Measurements from ENCODE around the gene MSI1. TPM values are rescaled to one million over a fixed set of nuclear protein-coding genes. Genes with fewer than 3 reads are reported as not detected.

Gene MSI1
- total and polyA plus RNA-seq, 2 of the 13 experiments (the other 11 are each of a cell fraction or from before 2014, with no cell fraction given), result 0.09 to 0.46 TPM

DNA sequence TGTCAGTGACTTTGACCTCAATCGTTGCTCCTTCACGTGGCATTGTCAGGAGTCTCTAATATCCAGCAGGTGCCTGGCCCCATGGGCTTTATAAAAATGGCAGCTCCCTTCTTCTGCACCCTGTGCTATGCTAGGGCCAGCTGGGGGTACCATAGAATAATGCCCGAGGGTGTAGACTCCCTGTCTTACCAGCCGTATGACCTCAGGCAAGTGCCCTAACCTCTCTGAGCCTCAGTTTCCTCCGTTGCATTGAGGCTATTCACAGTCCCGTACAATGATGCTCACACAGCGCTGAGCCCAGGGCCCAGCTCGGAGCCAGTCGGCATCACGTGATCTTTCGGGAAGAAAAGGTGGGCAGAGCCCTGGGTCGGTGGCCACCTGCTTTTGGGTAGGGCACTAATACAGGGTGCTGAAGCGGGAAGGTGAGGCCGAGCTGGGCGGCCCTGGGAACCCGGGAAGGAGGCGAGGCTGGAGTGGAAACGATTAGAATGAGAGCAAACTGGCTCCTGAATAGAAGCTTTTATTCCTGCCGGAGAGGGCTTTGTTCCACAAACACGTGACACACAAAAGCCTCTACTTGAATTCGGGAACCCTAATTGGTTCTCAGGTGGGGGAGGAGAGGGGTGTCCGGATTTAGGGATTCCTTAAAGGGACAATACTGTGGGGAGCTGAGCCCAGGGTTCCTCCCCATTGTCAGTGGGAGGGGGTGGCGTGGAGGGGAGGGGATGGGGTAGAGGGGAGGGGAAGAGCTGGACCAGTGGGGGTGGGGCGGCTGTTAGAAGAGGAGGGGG, 19.9 kb upstream of the MSI1 start:
- ATAC-seq, result no peak; the same call in 2 of the 3 replicates
- in situ Hi-C loops (cut with HindIII; ENCODE audit: extremely low pct_ligation_motif_present, low pct_unique_long_range_greater_than_20kb) (no loop called here), intact Hi-C loops (cut with micrococcal nuclease; ENCODE audit: unreplicated experiment) (no loop called here)
- Histone ChIP-seq H2AFZ (ENCODE audit: low read length) (peak overlapping the region; percentile 2), H3K9ac (ENCODE audit: insufficient read depth, low read depth, low read length) (no peak overlapping the region), H3K79me2 (ENCODE audit: insufficient read depth, low read length) (no peaks in the 10 kb centered on the region), H3K4me1 (ENCODE audit: insufficient read depth, low read length) (0 out of 2 replicates have a peak, but pooled peaks cover 7% of the 10 kb centered on the region), H3K4me3 (replicated peaks in 1 of 3; ENCODE audit: insufficient read depth in 1 of 3, low read depth in 2 of 3, low read length in 3 of 3) (peak overlapping the region in 1 of 3 experiments; percentile 30; a peak in 1 of 6 replicates), H3K4me2 (ENCODE audit: low read depth, low read length) (peak overlapping the region; percentile 60), H3K27ac (ENCODE audit: extremely low read length, insufficient read depth, low read length) (no peak overlapping the region), H3K9me3 (ENCODE audit: low read length) (no peaks in the 10 kb centered on the region), H3K27me3 (ENCODE audit: control insufficient read depth in 1 of 2, insufficient read depth in 2 of 2, low read length in 2 of 2) (peaks cover 0 to 7% of the 10 kb centered on the region in 2 experiments; a peak in 3 of 5 replicates), H3K36me3 (replicated peaks in 1 of 2; ENCODE audit: control insufficient read depth in 1 of 2, insufficient read depth in 2 of 2, low read length in 2 of 2) (no peaks in the 10 kb centered on the region), H4K20me1 (ENCODE audit: insufficient read depth, low read length) (no peaks in the 10 kb centered on the region)
- FAIRE-seq, result no peak
- POLR2A ChIA-PET, result no interaction called here
- CTCF ChIA-PET (ENCODE audit: low intra/inter-chr PET ratio, low total read pairs), result no interaction called here
- TF ChIP-seq, protein P1, sequence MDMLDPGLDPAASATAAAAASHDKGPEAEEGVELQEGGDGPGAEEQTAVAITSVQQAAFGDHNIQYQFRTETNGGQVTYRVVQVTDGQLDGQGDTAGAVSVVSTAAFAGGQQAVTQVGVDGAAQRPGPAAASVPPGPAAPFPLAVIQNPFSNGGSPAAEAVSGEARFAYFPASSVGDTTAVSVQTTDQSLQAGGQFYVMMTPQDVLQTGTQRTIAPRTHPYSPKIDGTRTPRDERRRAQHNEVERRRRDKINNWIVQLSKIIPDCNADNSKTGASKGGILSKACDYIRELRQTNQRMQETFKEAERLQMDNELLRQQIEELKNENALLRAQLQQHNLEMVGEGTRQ (IDR thresholded peaks at IDR 0.05; ENCODE audit: low read depth, low read length), result peak; percentile 25; the same call in 1 of the 2 replicates
- TF ChIP-seq, protein P1 (CRISPR knock-in tag; IDR thresholded peaks at IDR 0.05; ENCODE audit: borderline replicate concordance), result peak; percentile 53; the same call in 1 of the 2 replicates
- TF ChIP-seq XBP1 (CRISPR knock-in tag; IDR thresholded peaks at IDR 0.05) (no peak), RAD51 (IDR thresholded peaks at IDR 0.05; ENCODE audit: borderline replicate concordance) (peak; percentile 76)
- no peak for DNase-seq (ENCODE audit: low spot score)
- WGBS (ENCODE audit: low lambda C conversion rate), result 8% methylated on average over 22 of the region's 24 CpGs
- no TSS peak for BruUV-seq (replicated peaks)
